HL-60 (cell line): Measurements from ENCODE around the gene KCNJ3.

Source experiments
- CTCF ChIP-seq: IDR thresholded peaks from one replicate; pipeline ENCODE4 v1.5.1; 2011; ENCODE audit warnings: low read length, control low read depth, inconsistent platforms; ENCODE audit not compliant: insufficient read depth
- GABPA ChIP-seq: IDR thresholded peaks from 2 replicates; pipeline ENCODE4 v1.6.1; 2012; ENCODE audit warnings: low read depth

- TF ChIP-seq GABPA (no peak), CTCF (no peak)
These were observed 860 bp upstream of the KCNJ3 start for GRCh38 chr2:154697418-154698252.
